Epithelial cell of proximal tubule (primary cell): ENCODE data around the gene SLC39A10. TPM values are rescaled to one million over a fixed set of nuclear protein-coding genes. Genes with fewer than 3 reads are reported as not detected.
"Not testable (repeated sequence)": the region's sequence is repeated elsewhere in the genome, so short reads cannot be mapped to it uniquely, and the experiment has no call there.

ENCODE experiments used
- DNase-seq: peaks from one replicate; pipeline ENCODE4 v3.0.0-alpha.2; 2011; ENCODE audit warnings: low read depth
- H3K4me3 ChIP-seq: 2 replicates; pipeline ENCODE4 v1.5.1; 2011; ENCODE audit warnings: low read depth, mild to moderate bottlenecking, low read length
- CTCF ChIP-seq: conservative IDR thresholded peaks from 2 replicates; pipeline ENCODE4 v1.5.1; 2012; ENCODE audit warnings: low read depth, mild to moderate bottlenecking, low read length
- total RNA-seq: library from RNA; depleted of rRNA; stranded (reverse); fragments of >200 nt; gene quantifications from 2 replicates; pipeline ENCODE4 v1.2.3, GENCODE V29; 2015

Gene SLC39A10
- total RNA-seq, 1 donor from 2014 or later = 63.7 TPM

DNA sequence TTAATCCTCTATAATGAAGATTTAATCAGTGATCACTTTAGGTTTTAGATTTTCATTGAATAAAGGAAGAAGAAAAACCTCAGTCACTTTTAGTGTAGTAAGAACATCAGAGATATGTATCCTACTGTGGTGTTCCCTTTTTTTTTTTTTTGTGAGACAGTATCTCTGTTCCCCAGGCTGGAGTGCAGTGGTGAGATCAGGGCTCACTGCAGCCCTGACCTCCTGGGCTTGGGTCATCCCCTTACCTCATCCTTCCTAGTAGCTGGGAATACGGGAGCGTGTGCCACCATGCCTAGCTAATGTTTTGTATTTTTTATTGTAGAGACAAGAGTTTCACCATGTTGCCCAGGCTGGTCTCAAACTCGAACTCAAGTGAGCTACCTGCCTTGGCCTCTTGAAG is 5.1 kb downstream of the SLC39A10 start:
- DNase-seq = no peak
- no peak for TF ChIP-seq CTCF

GRCh38 chr2:195663007-195663406 is 6.0 kb downstream of the SLC39A10 start:
- TF ChIP-seq CTCF = no peak

More for the DNA sequence above, 5.1 kb downstream of the SLC39A10 start:
- no peak overlapping the region for H3K4me3 ChIP-seq

DNA sequence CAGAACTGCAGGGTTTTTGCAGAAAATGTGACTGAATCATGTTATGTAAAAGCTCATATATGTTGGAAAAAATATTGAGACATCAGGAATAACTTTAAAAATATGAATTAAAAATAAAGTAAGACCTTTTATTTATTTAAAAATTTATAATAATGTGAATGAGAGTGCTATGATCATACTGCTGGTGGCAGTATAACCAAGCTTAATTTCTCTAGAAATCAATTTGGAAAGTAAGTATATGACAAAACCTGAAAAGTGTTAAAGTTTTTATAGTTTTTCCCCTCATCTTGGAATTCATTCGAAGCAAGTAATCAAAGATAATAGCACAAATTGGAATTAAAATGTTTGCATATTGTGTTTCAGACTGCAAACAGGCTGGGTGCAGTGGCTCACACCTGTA is 7.5 kb downstream of the SLC39A10 start:
- H3K4me3 ChIP-seq = no peak overlapping the region
- TF ChIP-seq CTCF = peak; percentile 27
- DNase-seq = no peak

More at GRCh38 chr2:195663007-195663406, 6.0 kb downstream of the SLC39A10 start:
- no peak overlapping the region for H3K4me3 ChIP-seq
- no peak for DNase-seq

DNA sequence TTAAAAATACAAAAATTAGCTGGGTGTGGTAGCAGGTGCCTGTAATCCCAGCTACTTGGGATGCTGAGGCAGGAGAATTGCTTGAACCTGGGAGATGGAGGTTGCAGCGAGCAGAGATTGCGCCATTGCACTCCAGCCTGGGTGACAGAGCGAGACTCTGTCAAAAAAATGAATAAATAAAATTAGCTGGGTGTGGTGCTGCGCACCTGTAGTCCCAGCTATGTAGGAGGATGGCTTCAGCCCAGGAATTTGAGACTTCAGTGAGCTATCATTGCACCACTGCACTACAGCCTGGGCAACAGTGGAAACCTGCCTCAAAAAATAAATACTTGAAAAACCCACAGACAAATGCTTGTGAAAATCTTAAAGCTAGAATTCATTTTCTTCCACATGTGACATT is 8.1 kb downstream of the SLC39A10 start:
- H3K4me3 ChIP-seq = not testable (repeated sequence)

GRCh38 chr2:195666113-195666712 is 9.2 kb downstream of the SLC39A10 start:
- no peak for DNase-seq
- H3K4me3 ChIP-seq = no peak overlapping the region
- TF ChIP-seq CTCF = no peak

More for the DNA sequence above, 8.1 kb downstream of the SLC39A10 start:
- DNase-seq = not testable (repeated sequence)

DNA sequence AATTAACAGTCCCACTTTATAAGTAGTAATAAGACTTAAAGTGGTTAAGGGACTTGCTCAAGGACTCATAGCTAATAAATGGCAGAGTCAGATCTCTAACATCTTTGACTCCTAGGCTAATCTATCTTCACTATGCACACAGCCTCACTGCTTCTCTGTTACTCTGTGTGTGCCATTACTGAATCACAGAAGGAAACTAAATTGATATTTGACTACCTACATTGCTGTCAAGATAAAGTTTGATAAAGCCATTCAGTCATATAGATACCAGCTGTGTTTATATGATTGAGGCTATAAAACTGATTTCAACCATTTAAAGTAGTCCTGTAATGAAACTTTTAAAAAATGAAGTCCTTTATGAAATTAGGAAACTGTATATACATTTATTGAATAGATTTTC is 10.9 kb downstream of the SLC39A10 start:
- no peak overlapping the region for H3K4me3 ChIP-seq
- no peak for DNase-seq
- TF ChIP-seq CTCF = no peak

DNA sequence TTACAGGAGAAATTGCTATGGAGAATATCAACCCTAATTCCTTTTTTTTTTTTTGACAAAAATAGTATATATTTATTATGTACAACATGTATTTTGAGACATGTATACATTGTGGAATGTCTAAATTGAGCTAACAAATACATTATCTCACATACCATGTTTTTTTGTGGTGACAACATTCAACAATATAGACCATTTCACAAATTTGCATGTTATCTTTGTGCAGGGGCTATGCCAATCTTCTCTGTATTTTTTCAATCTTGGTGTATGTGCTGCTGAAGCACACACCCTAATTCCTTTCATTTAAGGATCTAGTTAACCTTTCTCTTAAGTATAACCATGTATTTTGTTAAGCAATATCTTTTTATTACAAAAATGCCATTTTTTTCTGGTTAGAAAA is 13.2 kb downstream of the SLC39A10 start:
- no peak overlapping the region for H3K4me3 ChIP-seq
- no peak for TF ChIP-seq CTCF

More for the DNA sequence above, 13.2 kb downstream of the SLC39A10 start:
- DNase-seq = no peak
